ENCODE data around the gene PDE6A.

The PDE6A gene

GRCh38 chr5:149930749-149931574, 13.6 kb downstream of the PDE6A start:
- H3K4me1 ChIP-seq (ENCODE audit: control insufficient read depth, insufficient read depth, low read length), result no peaks in the 10 kb centered on the region
- H3K27ac ChIP-seq (ENCODE audit: insufficient read depth, low read depth, low read length, poor library complexity, severe bottlenecking), result no peak overlapping the region
- H3K9me3 ChIP-seq (ENCODE audit: control insufficient read depth, low read length), result no peaks in the 10 kb centered on the region
- H3K27me3 ChIP-seq (ENCODE audit: control insufficient read depth, insufficient read depth, low read length, poor library complexity, severe bottlenecking), result no peaks in the 10 kb centered on the region
- H3K4me3 ChIP-seq (ENCODE audit: insufficient read depth, low read depth, low read length), result no peak overlapping the region
- WGBS, 2 experiments, result 90 to 94% methylated on average over 6 of the region's 7 CpGs
- H3K36me3 ChIP-seq (ENCODE audit: control insufficient read depth, insufficient read depth, low read length), result no peaks in the 10 kb centered on the region

- Histone ChIP-seq H3K4me1 (ENCODE audit: control insufficient read depth, insufficient read depth, low read length) (no peaks in the 10 kb centered on the region), H3K9me3 (ENCODE audit: control insufficient read depth, low read length) (no peaks in the 10 kb centered on the region), H3K36me3 (ENCODE audit: control insufficient read depth, insufficient read depth, low read length) (no peaks in the 10 kb centered on the region), H3K27ac (ENCODE audit: insufficient read depth, low read depth, low read length, poor library complexity, severe bottlenecking) (no peak overlapping the region), H3K4me3 (ENCODE audit: insufficient read depth, low read depth, low read length) (no peak overlapping the region), H3K27me3 (ENCODE audit: control insufficient read depth, insufficient read depth, low read length, poor library complexity, severe bottlenecking) (no peaks in the 10 kb centered on the region)
- WGBS, 2 experiments, result 92 to 94% methylated on average over 6 of the region's 6 CpGs
Observed at GRCh38 chr5:149930043-149930748, 14.4 kb downstream of the PDE6A start.

- Histone ChIP-seq H3K4me3 (ENCODE audit: insufficient read depth, low read depth, low read length) (no peak overlapping the region), H3K9me3 (ENCODE audit: control insufficient read depth, low read length) (no peaks in the 10 kb centered on the region), H3K4me1 (ENCODE audit: control insufficient read depth, insufficient read depth, low read length) (no peaks in the 10 kb centered on the region), H3K36me3 (ENCODE audit: control insufficient read depth, insufficient read depth, low read length) (no peaks in the 10 kb centered on the region), H3K27ac (ENCODE audit: insufficient read depth, low read depth, low read length, poor library complexity, severe bottlenecking) (no peak overlapping the region), H3K27me3 (ENCODE audit: control insufficient read depth, insufficient read depth, low read length, poor library complexity, severe bottlenecking) (no peaks in the 10 kb centered on the region)
- 94 to 95% methylated on average over 4 of the region's 5 CpGs for WGBS, 2 experiments
Observed at GRCh38 chr5:149924486-149924885, 20.1 kb downstream of the PDE6A start.

- Histone ChIP-seq H3K27ac (ENCODE audit: insufficient read depth, low read depth, low read length, poor library complexity, severe bottlenecking) (no peak overlapping the region), H3K4me3 (ENCODE audit: insufficient read depth, low read depth, low read length) (no peak overlapping the region), H3K27me3 (ENCODE audit: control insufficient read depth, insufficient read depth, low read length, poor library complexity, severe bottlenecking) (no peaks in the 10 kb centered on the region), H3K9me3 (ENCODE audit: control insufficient read depth, low read length) (no peaks in the 10 kb centered on the region), H3K4me1 (ENCODE audit: control insufficient read depth, insufficient read depth, low read length) (no peaks in the 10 kb centered on the region), H3K36me3 (ENCODE audit: control insufficient read depth, insufficient read depth, low read length) (no peaks in the 10 kb centered on the region)
- WGBS, 2 experiments, result 90 to 91% methylated on average over 6 of the region's 6 CpGs
Observed at GRCh38 chr5:149922950-149923349, 21.6 kb downstream of the PDE6A start.

GRCh38 chr5:149921597-149921996, 23.0 kb downstream of the PDE6A start:
- 88 to 90% methylated on average over 2 to 3 of the region's 3 CpGs for WGBS, 2 experiments

GRCh38 chr5:149917073-149917676, 27.4 kb downstream of the PDE6A start:
- Histone ChIP-seq H3K27ac (ENCODE audit: insufficient read depth, low read depth, low read length, poor library complexity, severe bottlenecking) (no peak overlapping the region), H3K4me1 (ENCODE audit: control insufficient read depth, insufficient read depth, low read length) (peaks cover 8% of the 10 kb centered on the region)
- WGBS, 2 experiments, result 86 to 93% methylated on average over 5 of the region's 6 CpGs

More at GRCh38 chr5:149921597-149921996, 23.0 kb downstream of the PDE6A start:
- Histone ChIP-seq H3K27ac (ENCODE audit: insufficient read depth, low read depth, low read length, poor library complexity, severe bottlenecking) (no peak overlapping the region), H3K4me1 (ENCODE audit: control insufficient read depth, insufficient read depth, low read length) (peaks cover under 1% of the 10 kb centered on the region), H3K9me3 (ENCODE audit: control insufficient read depth, low read length) (no peaks in the 10 kb centered on the region), H3K36me3 (ENCODE audit: control insufficient read depth, insufficient read depth, low read length) (no peaks in the 10 kb centered on the region), H3K4me3 (ENCODE audit: insufficient read depth, low read depth, low read length) (no peak overlapping the region), H3K27me3 (ENCODE audit: control insufficient read depth, insufficient read depth, low read length, poor library complexity, severe bottlenecking) (no peaks in the 10 kb centered on the region)

GRCh38 chr5:149916334-149917072, 28.1 kb downstream of the PDE6A start:
- Histone ChIP-seq H3K4me1 (ENCODE audit: control insufficient read depth, insufficient read depth, low read length) (peaks cover 8% of the 10 kb centered on the region), H3K36me3 (ENCODE audit: control insufficient read depth, insufficient read depth, low read length) (no peaks in the 10 kb centered on the region), H3K9me3 (ENCODE audit: control insufficient read depth, low read length) (no peaks in the 10 kb centered on the region), H3K27me3 (ENCODE audit: control insufficient read depth, insufficient read depth, low read length, poor library complexity, severe bottlenecking) (no peaks in the 10 kb centered on the region), H3K27ac (ENCODE audit: insufficient read depth, low read depth, low read length, poor library complexity, severe bottlenecking) (no peak overlapping the region), H3K4me3 (ENCODE audit: insufficient read depth, low read depth, low read length) (no peak overlapping the region)
- WGBS, 2 experiments, result 89 to 90% methylated on average over 6 of the region's 7 CpGs

More at GRCh38 chr5:149917073-149917676, 27.4 kb downstream of the PDE6A start:
- Histone ChIP-seq H3K27me3 (ENCODE audit: control insufficient read depth, insufficient read depth, low read length, poor library complexity, severe bottlenecking) (no peaks in the 10 kb centered on the region), H3K36me3 (ENCODE audit: control insufficient read depth, insufficient read depth, low read length) (no peaks in the 10 kb centered on the region), H3K9me3 (ENCODE audit: control insufficient read depth, low read length) (no peaks in the 10 kb centered on the region), H3K4me3 (ENCODE audit: insufficient read depth, low read depth, low read length) (no peak overlapping the region)

- no peak overlapping the region for H3K4me3 ChIP-seq (ENCODE audit: insufficient read depth, low read depth, low read length)
- no peaks in the 10 kb centered on the region for H3K27me3 ChIP-seq (ENCODE audit: control insufficient read depth, insufficient read depth, low read length, poor library complexity, severe bottlenecking)
- no peaks in the 10 kb centered on the region for H3K36me3 ChIP-seq (ENCODE audit: control insufficient read depth, insufficient read depth, low read length)
- no peaks in the 10 kb centered on the region for H3K9me3 ChIP-seq (ENCODE audit: control insufficient read depth, low read length)
- no peak overlapping the region for H3K27ac ChIP-seq (ENCODE audit: insufficient read depth, low read depth, low read length, poor library complexity, severe bottlenecking)
- peaks cover 8% of the 10 kb centered on the region for H3K4me1 ChIP-seq (ENCODE audit: control insufficient read depth, insufficient read depth, low read length)
- WGBS, 2 experiments, result 89 to 90% methylated on average over 6 to 7 of the region's 7 CpGs
Observed at GRCh38 chr5:149915392-149916260, 29.0 kb downstream of the PDE6A start.
